ENCODE data around the gene PLA2G12B.
"Not testable (repeated sequence)": the region's sequence is repeated elsewhere in the genome, so short reads cannot be mapped to it uniquely, and the experiment has no call there.

The PLA2G12B gene

GRCh38 chr10:72995459-72995858 lies 40.9 kb upstream of the PLA2G12B start:
- not testable (repeated sequence) for H2BK5ac ChIP-seq (ENCODE audit: low read length); H3K4ac ChIP-seq (ENCODE audit: low read length); H4K91ac ChIP-seq (ENCODE audit: low read depth, low read length, poor library complexity); H4K8ac ChIP-seq (ENCODE audit: low read depth, low read length); H3K23ac ChIP-seq (ENCODE audit: low read depth, low read length, poor library complexity); H2BK120ac ChIP-seq (ENCODE audit: low read depth, low read length); DNase-seq (ENCODE audit: low spot score); H2AK5ac ChIP-seq (ENCODE audit: low read depth, low read length); H3K27me3 ChIP-seq (ENCODE audit: control insufficient read depth in 3 of 3, insufficient read depth in 3 of 3, low read depth in 1 of 3, low read length in 3 of 3); H3K18ac ChIP-seq (ENCODE audit: low read length); H3K27ac ChIP-seq (replicated peaks; ENCODE audit: low read length); H2BK12ac ChIP-seq (ENCODE audit: low read length); H3K4me2 ChIP-seq (ENCODE audit: insufficient read depth, low read length, poor library complexity, severe bottlenecking); H3K4me3 ChIP-seq (ENCODE audit: low read length in 2 of 2); H3K9ac ChIP-seq (ENCODE audit: low read depth, low read length, poor library complexity); H3K4me1 ChIP-seq (ENCODE audit: control insufficient read depth in 2 of 2, insufficient read depth in 1 of 2, low read depth in 1 of 2, low read length in 2 of 2); H3K36me3 ChIP-seq (replicated peaks in 1 of 2; ENCODE audit: control insufficient read depth in 2 of 2, insufficient read depth in 2 of 2, low read length in 2 of 2); H3K9me3 ChIP-seq (replicated peaks in 1 of 2; ENCODE audit: control insufficient read depth in 2 of 2, insufficient read depth in 1 of 2, low read depth in 1 of 2, low read length in 2 of 2); H2BK15ac ChIP-seq (ENCODE audit: low read length); H3K14ac ChIP-seq (ENCODE audit: low read length); H2AFZ ChIP-seq (ENCODE audit: low read length); H3K79me1 ChIP-seq (ENCODE audit: low read depth, low read length)

DNA sequence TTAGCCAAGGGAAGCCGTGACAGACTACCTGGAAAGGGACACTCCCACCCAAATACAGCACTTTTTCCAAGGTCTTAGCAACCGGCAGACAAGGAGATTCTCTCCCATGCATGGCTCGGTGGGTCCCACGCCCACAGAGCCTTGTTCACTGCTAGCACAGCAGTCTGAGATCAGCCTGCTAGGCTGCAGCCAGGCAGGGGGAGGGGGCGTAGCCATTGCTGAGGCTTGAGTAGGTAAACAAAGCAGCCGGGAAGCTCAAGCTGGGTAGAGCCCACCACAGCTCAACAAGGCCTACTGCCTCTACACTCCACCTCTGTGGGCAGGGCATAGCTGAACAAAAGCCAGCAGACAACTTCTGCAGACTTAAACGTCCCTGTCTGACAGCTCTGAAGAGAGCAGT lies 35.2 kb upstream of the PLA2G12B start:
- H3K9me3 ChIP-seq (replicated peaks in 1 of 2; ENCODE audit: control insufficient read depth in 2 of 2, insufficient read depth in 1 of 2, low read depth in 1 of 2, low read length in 2 of 2); H2BK120ac ChIP-seq (ENCODE audit: low read depth, low read length); H3K9ac ChIP-seq (ENCODE audit: low read depth, low read length, poor library complexity); H3K36me3 ChIP-seq (replicated peaks in 1 of 2; ENCODE audit: control insufficient read depth in 2 of 2, insufficient read depth in 2 of 2, low read length in 2 of 2); H2BK5ac ChIP-seq (ENCODE audit: low read length); H3K27me3 ChIP-seq (ENCODE audit: control insufficient read depth in 3 of 3, insufficient read depth in 3 of 3, low read depth in 1 of 3, low read length in 3 of 3); H3K14ac ChIP-seq (ENCODE audit: low read length); H3K4me3 ChIP-seq (ENCODE audit: low read length in 2 of 2); H2AK5ac ChIP-seq (ENCODE audit: low read depth, low read length); H2BK12ac ChIP-seq (ENCODE audit: low read length); H3K79me1 ChIP-seq (ENCODE audit: low read depth, low read length); H3K4me1 ChIP-seq (ENCODE audit: control insufficient read depth in 2 of 2, insufficient read depth in 1 of 2, low read depth in 1 of 2, low read length in 2 of 2); H3K4ac ChIP-seq (ENCODE audit: low read length); H4K91ac ChIP-seq (ENCODE audit: low read depth, low read length, poor library complexity); H2AFZ ChIP-seq (ENCODE audit: low read length); H2BK15ac ChIP-seq (ENCODE audit: low read length); H3K23ac ChIP-seq (ENCODE audit: low read depth, low read length, poor library complexity); H3K27ac ChIP-seq (replicated peaks; ENCODE audit: low read length): not testable (repeated sequence)
- Histone ChIP-seq H4K8ac (ENCODE audit: low read depth, low read length) (peak overlapping the region; percentile 70), H3K4me2 (ENCODE audit: insufficient read depth, low read length, poor library complexity, severe bottlenecking) (peak overlapping the region; percentile 12), H3K18ac (ENCODE audit: low read length) (peak overlapping the region; percentile 3)
- no CpG with 5 or more reads among the region's 7 CpGs for WGBS, 2 donors (ENCODE audit: extremely low coverage in 2 of 2, insufficient read length in 2 of 2, insufficient replicate concordance in 1 of 2)
- peak; percentile 6 for DNase-seq (ENCODE audit: low spot score)

GRCh38 chr10:72984618-72985017 lies 30.0 kb upstream of the PLA2G12B start:
- H2BK15ac ChIP-seq (ENCODE audit: low read length); H3K14ac ChIP-seq (ENCODE audit: low read length); H3K4ac ChIP-seq (ENCODE audit: low read length); H2BK5ac ChIP-seq (ENCODE audit: low read length); H2AK5ac ChIP-seq (ENCODE audit: low read depth, low read length); DNase-seq (ENCODE audit: low spot score); H2AFZ ChIP-seq (ENCODE audit: low read length); H3K4me3 ChIP-seq (ENCODE audit: low read length in 2 of 2); H3K79me1 ChIP-seq (ENCODE audit: low read depth, low read length); H3K23ac ChIP-seq (ENCODE audit: low read depth, low read length, poor library complexity); H2BK120ac ChIP-seq (ENCODE audit: low read depth, low read length); H3K27me3 ChIP-seq (ENCODE audit: control insufficient read depth in 3 of 3, insufficient read depth in 3 of 3, low read depth in 1 of 3, low read length in 3 of 3); H3K4me2 ChIP-seq (ENCODE audit: insufficient read depth, low read length, poor library complexity, severe bottlenecking); H3K4me1 ChIP-seq (ENCODE audit: control insufficient read depth in 2 of 2, insufficient read depth in 1 of 2, low read depth in 1 of 2, low read length in 2 of 2); H3K27ac ChIP-seq (replicated peaks; ENCODE audit: low read length); H4K91ac ChIP-seq (ENCODE audit: low read depth, low read length, poor library complexity); H3K9ac ChIP-seq (ENCODE audit: low read depth, low read length, poor library complexity); H3K18ac ChIP-seq (ENCODE audit: low read length); H4K8ac ChIP-seq (ENCODE audit: low read depth, low read length); H2BK12ac ChIP-seq (ENCODE audit: low read length); H3K36me3 ChIP-seq (replicated peaks in 1 of 2; ENCODE audit: control insufficient read depth in 2 of 2, insufficient read depth in 2 of 2, low read length in 2 of 2): not testable (repeated sequence)
- WGBS, 2 donors (ENCODE audit: extremely low coverage in 2 of 2, insufficient read length in 2 of 2, insufficient replicate concordance in 1 of 2) = no CpG with 5 or more reads among the region's 4 CpGs
- peaks cover 7 to 14% of the 10 kb centered on the region in 2 donors for H3K9me3 ChIP-seq (replicated peaks in 1 of 2; ENCODE audit: control insufficient read depth in 2 of 2, insufficient read depth in 1 of 2, low read depth in 1 of 2, low read length in 2 of 2)

- H3K14ac ChIP-seq (ENCODE audit: low read length) = no peak overlapping the region
- no peaks in the 10 kb centered on the region for H3K79me1 ChIP-seq (ENCODE audit: low read depth, low read length)
- H3K36me3 ChIP-seq (replicated peaks in 1 of 2; ENCODE audit: control insufficient read depth in 2 of 2, insufficient read depth in 2 of 2, low read length in 2 of 2) = no peaks in the 10 kb centered on the region
- no peak overlapping the region for H2BK15ac ChIP-seq (ENCODE audit: low read length)
- H2BK120ac ChIP-seq (ENCODE audit: low read depth, low read length) = no peak overlapping the region
- H3K9ac ChIP-seq (ENCODE audit: low read depth, low read length, poor library complexity) = peak overlapping the region; percentile 63
- H3K27ac ChIP-seq (replicated peaks; ENCODE audit: low read length) = no peak overlapping the region
- H3K4me3 ChIP-seq (ENCODE audit: low read length in 2 of 2) = no peak overlapping the region
- H2AK5ac ChIP-seq (ENCODE audit: low read depth, low read length) = no peak overlapping the region
- H3K4me1 ChIP-seq (ENCODE audit: control insufficient read depth in 2 of 2, insufficient read depth in 1 of 2, low read depth in 1 of 2, low read length in 2 of 2) = no peaks in the 10 kb centered on the region
- H4K91ac ChIP-seq (ENCODE audit: low read depth, low read length, poor library complexity) = no peak overlapping the region
- no peak overlapping the region for H4K8ac ChIP-seq (ENCODE audit: low read depth, low read length)
- H3K23ac ChIP-seq (ENCODE audit: low read depth, low read length, poor library complexity) = no peak overlapping the region
- no peak overlapping the region for H2AFZ ChIP-seq (ENCODE audit: low read length)
- peaks cover 7 to 22% of the 10 kb centered on the region in 2 donors for H3K9me3 ChIP-seq (replicated peaks in 1 of 2; ENCODE audit: control insufficient read depth in 2 of 2, insufficient read depth in 1 of 2, low read depth in 1 of 2, low read length in 2 of 2)
- no CpG with 5 or more reads among the region's 2 CpGs for WGBS, 2 donors (ENCODE audit: extremely low coverage in 2 of 2, insufficient read length in 2 of 2, insufficient replicate concordance in 1 of 2)
- no peak for DNase-seq (ENCODE audit: low spot score)
- H3K27me3 ChIP-seq (ENCODE audit: control insufficient read depth in 3 of 3, insufficient read depth in 3 of 3, low read depth in 1 of 3, low read length in 3 of 3) = no peaks in the 10 kb centered on the region
- H3K4ac ChIP-seq (ENCODE audit: low read length) = no peak overlapping the region
- no peak overlapping the region for H2BK12ac ChIP-seq (ENCODE audit: low read length)
- no peak overlapping the region for H3K18ac ChIP-seq (ENCODE audit: low read length)
- H3K4me2 ChIP-seq (ENCODE audit: insufficient read depth, low read length, poor library complexity, severe bottlenecking) = no peak overlapping the region
- no peak overlapping the region for H2BK5ac ChIP-seq (ENCODE audit: low read length)
These were observed 27.4 kb upstream of the PLA2G12B start for GRCh38 chr10:72981882-72982529.

All from neuronal stem cell (in vitro differentiated cells).